Right atrium auricular region (tissue), 2 donors: ENCODE data around the gene MGMT. TPM values are rescaled to one million over a fixed set of nuclear protein-coding genes. Genes with fewer than 3 reads are reported as not detected.

Experiments used
- DNase-seq: peaks from one replicate; pipeline ENCODE4 v3.0.0-alpha.2; 2019; ENCODE audit warnings: low spot score
- H3K27ac ChIP-seq, 2 donors: fragments of 200-600 bp; sonication (generic); 1 replicate in 1 of 2; 2 replicates in 1 of 2; pipeline ENCODE4 v1.5.1; 2016 to 2019
- H3K27me3 ChIP-seq, 2 donors: fragments of 200-600 bp; sonication (generic); one replicate each; pipeline versions ENCODE4 v1.5.1 to v1.6.0; 2017 to 2019
- H3K36me3 ChIP-seq: fragments of 200-600 bp; sonication (generic); one replicate; pipeline ENCODE4 v1.5.1; 2016
- H3K4me1 ChIP-seq, 2 donors: fragments of 200-600 bp; sonication (generic); one replicate each; pipeline versions ENCODE4 v1.5.1 to v1.6.0; 2017 to 2019
- H3K4me3 ChIP-seq, 2 donors: fragments of 200-600 bp; sonication (generic); 1 replicate in 1 of 2; 2 replicates in 1 of 2; pipeline ENCODE4 v1.5.1; 2017 to 2019; ENCODE audit warnings: mild to moderate bottlenecking in 1 of 2, moderate library complexity in 1 of 2
- H3K9me3 ChIP-seq, 2 donors: fragments of 200-600 bp; sonication (generic); one replicate each; pipeline ENCODE4 v1.5.1; 2019
- CTCF ChIP-seq, 2 donors: fragments of 200-600 bp; sonication (generic); IDR thresholded peaks; one replicate each; pipeline ENCODE4 v1.5.1; 2019; ENCODE audit warnings: antibody characterized with exemption in 2 of 2
- total RNA-seq, 2 donors: library from RNA; depleted of rRNA; stranded (reverse); fragments of >200 nt; gene quantifications; one replicate each; pipeline ENCODE4 v1.1.0, GENCODE V29; 2016

Gene MGMT
- total RNA-seq, 2 donors from 2014 or later, result 18.2 to 19.2 TPM

GRCh38 chr10:129758207-129759021 is 291.4 kb downstream of the MGMT start:
- no peak overlapping the region for H3K4me3 ChIP-seq
- peaks cover 0 to 4% of the 10 kb centered on the region in 2 donors for H3K9me3 ChIP-seq
- H3K27me3 ChIP-seq, result no peaks in the 10 kb centered on the region
- H3K36me3 ChIP-seq, result no peaks in the 10 kb centered on the region
- DNase-seq, result peak; percentile 32
- no peak for TF ChIP-seq CTCF (IDR thresholded peaks at IDR 0.05)
- H3K4me1 ChIP-seq, result peaks cover 0 to 5% of the 10 kb centered on the region in 2 donors
- no peak overlapping the region for H3K27ac ChIP-seq

- no peak overlapping the region for H3K4me3 ChIP-seq
- peak; percentile 23 for DNase-seq
- peaks cover 0 to 1% of the 10 kb centered on the region in 2 donors for H3K9me3 ChIP-seq
- H3K27me3 ChIP-seq, result no peaks in the 10 kb centered on the region
- no peak for TF ChIP-seq CTCF (IDR thresholded peaks at IDR 0.05)
- no peak overlapping the region for H3K27ac ChIP-seq
- no peaks in the 10 kb centered on the region for H3K36me3 ChIP-seq
- peaks cover 0 to 5% of the 10 kb centered on the region in 2 donors for H3K4me1 ChIP-seq
These were observed 292.4 kb downstream of the MGMT start for GRCh38 chr10:129759214-129760002.

- DNase-seq, result peak; percentile 40
- Histone ChIP-seq H3K36me3 (no peaks in the 10 kb centered on the region), H3K4me1 (peaks cover 0 to 5% of the 10 kb centered on the region in 2 donors), H3K27ac (no peak overlapping the region), H3K9me3 (no peaks in the 10 kb centered on the region), H3K4me3 (no peak overlapping the region), H3K27me3 (no peaks in the 10 kb centered on the region)
- TF ChIP-seq CTCF (IDR thresholded peaks at IDR 0.05), result no peak
These were observed 292.9 kb downstream of the MGMT start for GRCh38 chr10:129760003-129760315.

- no peaks in the 10 kb centered on the region for H3K9me3 ChIP-seq
- H3K27ac ChIP-seq, result no peak overlapping the region
- peaks cover 0 to under 1% of the 10 kb centered on the region in 2 donors for H3K4me1 ChIP-seq
- H3K4me3 ChIP-seq, result no peak overlapping the region
- H3K36me3 ChIP-seq, result no peaks in the 10 kb centered on the region
- TF ChIP-seq CTCF (IDR thresholded peaks at IDR 0.05), result no peak
- H3K27me3 ChIP-seq, result no peaks in the 10 kb centered on the region
- no peak for DNase-seq
These were observed 293.4 kb downstream of the MGMT start for GRCh38 chr10:129760416-129760815.

GRCh38 chr10:129761197-129761972 is 294.3 kb downstream of the MGMT start:
- Histone ChIP-seq H3K27me3 (no peaks in the 10 kb centered on the region), H3K27ac (no peak overlapping the region), H3K4me3 (no peak overlapping the region), H3K9me3 (no peaks in the 10 kb centered on the region), H3K36me3 (no peaks in the 10 kb centered on the region), H3K4me1 (no peaks in the 10 kb centered on the region)
- DNase-seq, result peak; percentile 30
- no peak for TF ChIP-seq CTCF (IDR thresholded peaks at IDR 0.05)
